Ishikawa (cell line): Measurements from ENCODE around the gene FGD5.

ENCODE experiments used
- CEBPB ChIP-seq: IDR thresholded peaks from 2 replicates; pipeline ENCODE4 v1.6.1; 2012
- CREB1 ChIP-seq: IDR thresholded peaks from 2 replicates; pipeline ENCODE4 v1.6.1; 2012; ENCODE audit warnings: low read depth
- EGR1 ChIP-seq: IDR thresholded peaks from 2 replicates; pipeline ENCODE4 v1.6.1; 2012
- EP300 ChIP-seq: IDR thresholded peaks from 2 replicates; pipeline ENCODE4 v1.6.1; 2012; ENCODE audit warnings: borderline replicate concordance
- FOXM1 ChIP-seq: IDR thresholded peaks from 2 replicates; pipeline ENCODE4 v1.6.1; 2012; ENCODE audit warnings: low read depth, borderline replicate concordance
- NFIC ChIP-seq: IDR thresholded peaks from 2 replicates; pipeline ENCODE4 v1.6.1; 2012
- RAD21 ChIP-seq: IDR thresholded peaks from 2 replicates; pipeline ENCODE4 v1.6.1; 2012; ENCODE audit warnings: low read depth
- TAF1 ChIP-seq: IDR thresholded peaks from 2 replicates; pipeline ENCODE4 v1.6.1; 2012; ENCODE audit warnings: low read depth, mild to moderate bottlenecking
- TCF12 ChIP-seq: IDR thresholded peaks from 2 replicates; pipeline ENCODE4 v1.6.1; 2012; ENCODE audit warnings: low read depth
- TEAD4 ChIP-seq: IDR thresholded peaks from 2 replicates; pipeline ENCODE4 v1.6.1; 2012
- YY1 ChIP-seq: IDR thresholded peaks from 2 replicates; pipeline ENCODE4 v1.6.1; 2012; ENCODE audit warnings: low read depth
- ZBTB7A ChIP-seq: IDR thresholded peaks from 2 replicates; pipeline ENCODE4 v1.6.1; 2012; ENCODE audit warnings: low read depth
- TF ChIP-seq, protein P1 (sequence below): IDR thresholded peaks from 2 replicates; pipeline ENCODE4 v1.6.1; 2012; ENCODE audit warnings: low read depth, mild to moderate bottlenecking
- TF ChIP-seq, protein P2 (sequence below): IDR thresholded peaks from 2 replicates; pipeline ENCODE4 v1.6.1; 2012
- TF ChIP-seq, protein P3 (sequence below): IDR thresholded peaks from 2 replicates; pipeline ENCODE4 v1.6.1; 2012

FGD5 gene

DNA sequence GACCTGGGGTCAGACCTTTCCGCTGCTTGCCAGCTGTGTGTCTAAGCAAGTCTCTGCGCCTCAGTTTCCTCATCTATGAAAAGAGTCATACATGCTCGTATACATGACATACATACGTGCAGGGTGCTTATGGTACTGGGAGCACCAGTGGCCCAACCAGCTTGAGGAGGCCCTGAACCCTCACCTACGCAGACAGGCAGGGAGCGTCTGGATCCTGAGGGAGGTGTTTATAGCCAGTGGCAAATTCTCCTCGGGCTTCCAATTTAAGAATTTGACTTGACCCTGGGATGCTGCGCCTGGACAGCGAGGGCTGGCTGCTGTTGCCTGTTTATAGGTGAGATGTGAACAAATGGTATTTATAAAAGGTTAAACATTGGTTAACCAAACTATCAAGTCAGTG lies 17.7 kb upstream of the FGD5 start:
- TF ChIP-seq TEAD4 (no peak), CEBPB (no peak), NFIC (no peak), EGR1 (no peak), RAD21 (no peak), TAF1 (no peak), YY1 (no peak), ZBTB7A (no peak)
- TF ChIP-seq, protein P1, sequence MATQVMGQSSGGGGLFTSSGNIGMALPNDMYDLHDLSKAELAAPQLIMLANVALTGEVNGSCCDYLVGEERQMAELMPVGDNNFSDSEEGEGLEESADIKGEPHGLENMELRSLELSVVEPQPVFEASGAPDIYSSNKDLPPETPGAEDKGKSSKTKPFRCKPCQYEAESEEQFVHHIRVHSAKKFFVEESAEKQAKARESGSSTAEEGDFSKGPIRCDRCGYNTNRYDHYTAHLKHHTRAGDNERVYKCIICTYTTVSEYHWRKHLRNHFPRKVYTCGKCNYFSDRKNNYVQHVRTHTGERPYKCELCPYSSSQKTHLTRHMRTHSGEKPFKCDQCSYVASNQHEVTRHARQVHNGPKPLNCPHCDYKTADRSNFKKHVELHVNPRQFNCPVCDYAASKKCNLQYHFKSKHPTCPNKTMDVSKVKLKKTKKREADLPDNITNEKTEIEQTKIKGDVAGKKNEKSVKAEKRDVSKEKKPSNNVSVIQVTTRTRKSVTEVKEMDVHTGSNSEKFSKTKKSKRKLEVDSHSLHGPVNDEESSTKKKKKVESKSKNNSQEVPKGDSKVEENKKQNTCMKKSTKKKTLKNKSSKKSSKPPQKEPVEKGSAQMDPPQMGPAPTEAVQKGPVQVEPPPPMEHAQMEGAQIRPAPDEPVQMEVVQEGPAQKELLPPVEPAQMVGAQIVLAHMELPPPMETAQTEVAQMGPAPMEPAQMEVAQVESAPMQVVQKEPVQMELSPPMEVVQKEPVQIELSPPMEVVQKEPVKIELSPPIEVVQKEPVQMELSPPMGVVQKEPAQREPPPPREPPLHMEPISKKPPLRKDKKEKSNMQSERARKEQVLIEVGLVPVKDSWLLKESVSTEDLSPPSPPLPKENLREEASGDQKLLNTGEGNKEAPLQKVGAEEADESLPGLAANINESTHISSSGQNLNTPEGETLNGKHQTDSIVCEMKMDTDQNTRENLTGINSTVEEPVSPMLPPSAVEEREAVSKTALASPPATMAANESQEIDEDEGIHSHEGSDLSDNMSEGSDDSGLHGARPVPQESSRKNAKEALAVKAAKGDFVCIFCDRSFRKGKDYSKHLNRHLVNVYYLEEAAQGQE = no peak
- TF ChIP-seq, protein P2, sequence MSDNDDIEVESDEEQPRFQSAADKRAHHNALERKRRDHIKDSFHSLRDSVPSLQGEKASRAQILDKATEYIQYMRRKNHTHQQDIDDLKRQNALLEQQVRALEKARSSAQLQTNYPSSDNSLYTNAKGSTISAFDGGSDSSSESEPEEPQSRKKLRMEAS = no peak

DNA sequence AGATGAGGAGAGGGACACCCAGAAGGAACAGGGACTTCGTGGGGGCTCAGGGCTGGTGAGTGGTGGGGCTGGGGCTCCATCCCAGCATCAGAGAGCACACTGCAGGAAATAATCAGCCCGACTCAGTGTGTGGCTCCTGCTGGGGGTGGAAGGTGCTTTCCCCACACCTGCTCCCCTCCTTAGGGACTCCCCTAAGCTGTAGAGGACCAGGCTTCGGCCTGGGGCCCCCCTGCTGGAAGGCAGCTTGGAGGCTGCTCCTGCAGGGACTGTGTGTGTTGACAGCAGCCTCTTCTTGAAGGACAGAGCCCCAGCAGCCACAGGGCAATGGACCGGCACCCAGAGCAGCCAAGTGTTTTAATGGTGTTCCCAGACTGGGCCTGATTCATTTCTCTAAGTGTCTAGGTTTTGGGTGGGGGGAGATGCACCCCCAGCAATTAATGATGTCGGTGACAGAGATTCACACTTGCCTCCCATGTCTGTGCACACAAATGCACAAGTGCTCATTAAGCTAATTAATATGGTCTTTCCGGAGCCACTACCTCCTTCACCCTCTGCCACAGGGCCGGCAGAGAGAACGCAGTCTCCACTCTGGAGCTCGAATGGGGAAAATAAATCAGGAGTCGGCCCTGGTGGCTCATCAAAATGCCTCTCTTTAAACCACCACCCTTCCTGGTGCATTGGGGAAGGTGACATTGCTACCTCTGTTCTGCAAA lies 16.9 kb upstream of the FGD5 start:
- no peak for TF ChIP-seq NFIC
- TF ChIP-seq, protein P2 = no peak
- no peak for TF ChIP-seq EGR1
- no peak for TF ChIP-seq TEAD4
- no peak for TF ChIP-seq CEBPB
- TF ChIP-seq, protein P1 = no peak
- no peak for TF ChIP-seq RAD21
- TF ChIP-seq EP300 = no peak
- no peak for TF ChIP-seq CREB1
- TF ChIP-seq TCF12 = no peak
- no peak for TF ChIP-seq ZBTB7A
- TF ChIP-seq, protein P3, sequence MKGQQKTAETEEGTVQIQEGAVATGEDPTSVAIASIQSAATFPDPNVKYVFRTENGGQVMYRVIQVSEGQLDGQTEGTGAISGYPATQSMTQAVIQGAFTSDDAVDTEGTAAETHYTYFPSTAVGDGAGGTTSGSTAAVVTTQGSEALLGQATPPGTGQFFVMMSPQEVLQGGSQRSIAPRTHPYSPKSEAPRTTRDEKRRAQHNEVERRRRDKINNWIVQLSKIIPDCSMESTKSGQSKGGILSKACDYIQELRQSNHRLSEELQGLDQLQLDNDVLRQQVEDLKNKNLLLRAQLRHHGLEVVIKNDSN = no peak
- TF ChIP-seq FOXM1 = no peak
- no peak for TF ChIP-seq YY1
- TF ChIP-seq TAF1 = no peak

DNA sequence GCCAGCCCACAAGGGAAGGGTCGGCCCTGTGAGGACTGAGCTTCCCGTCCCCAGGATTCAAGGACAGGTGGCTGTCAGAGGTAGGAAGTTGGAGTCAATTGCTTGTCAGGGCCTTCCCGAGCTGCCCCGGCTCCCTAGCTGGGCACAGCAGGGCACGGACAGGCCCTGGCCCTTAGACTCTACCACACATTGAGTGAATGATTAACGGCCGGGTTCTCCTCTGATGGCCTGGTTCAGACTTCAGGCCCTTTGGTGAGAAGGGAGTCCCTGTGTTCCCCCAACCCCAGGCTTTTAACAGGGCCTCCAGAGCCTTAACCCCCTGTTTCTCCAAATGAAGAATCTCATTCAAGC lies 16.4 kb upstream of the FGD5 start:
- no peak for TF ChIP-seq ZBTB7A
- no peak for TF ChIP-seq RAD21
- TF ChIP-seq EP300 = no peak
- no peak for TF ChIP-seq EGR1
- TF ChIP-seq, protein P1 = no peak
- TF ChIP-seq TEAD4 = no peak
- TF ChIP-seq TCF12 = no peak
- no peak for TF ChIP-seq NFIC
- no peak for TF ChIP-seq FOXM1

DNA sequence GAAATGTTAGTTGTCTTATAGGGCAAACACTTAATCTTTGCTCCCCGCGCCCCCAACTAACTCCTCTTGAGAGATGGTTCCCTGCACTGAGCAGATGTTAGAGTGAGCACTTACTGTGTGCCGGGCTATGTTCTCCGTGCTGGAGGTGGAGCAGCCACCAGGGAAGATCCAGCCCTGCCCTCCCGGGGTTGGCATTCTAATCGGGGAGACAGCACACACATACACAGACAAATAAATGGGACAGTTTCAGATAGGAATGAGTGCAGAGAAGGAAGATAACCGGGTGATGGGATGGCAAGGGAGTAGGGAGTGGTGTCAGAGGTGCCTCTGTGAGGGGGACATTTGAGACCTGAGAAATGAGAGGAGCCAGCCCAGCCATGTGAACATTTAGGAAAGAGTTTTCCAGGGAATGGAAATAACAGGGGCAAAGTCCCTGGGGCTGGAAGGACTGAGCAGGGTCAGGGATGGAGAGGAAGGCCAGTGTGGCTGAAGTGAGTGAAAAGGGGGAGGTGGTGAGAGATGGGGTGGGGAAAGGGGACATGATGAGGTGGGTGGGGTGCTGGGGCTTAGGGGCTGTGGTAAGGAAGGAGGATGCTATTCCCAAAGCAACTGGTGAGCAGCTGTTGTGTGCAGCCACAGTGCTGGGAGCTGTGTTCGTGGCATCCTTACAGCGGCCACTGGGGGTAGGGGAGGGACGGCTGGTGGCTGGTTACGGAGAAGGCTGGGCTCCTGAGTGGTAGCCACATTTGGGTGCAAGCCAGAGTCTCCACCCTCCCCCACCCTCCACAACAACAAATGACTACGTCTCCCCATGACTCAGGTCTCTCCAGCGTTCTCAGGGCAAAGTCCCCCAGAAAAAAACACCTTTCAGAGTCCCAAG lies 15.4 kb upstream of the FGD5 start:
- TF ChIP-seq TEAD4 = no peak
